Thyroid gland (tissue), 4 donors: ENCODE data around the gene LACTB.

Experiments used
- POLR2A ChIP-seq, 2 donors: fragments of 450-650 bp; IDR thresholded peaks; one replicate each; pipeline ENCODE4 v1.6.1; 2017; ENCODE audit warnings: antibody characterized with exemption in 2 of 2, mild to moderate bottlenecking in 2 of 2, moderate library complexity in 1 of 2
- TF ChIP-seq, protein P1 (sequence below), 6 experiments: fragments of 200-600 bp in 3 of 6; fragments of 450-650 bp in 3 of 6; sonication (generic) in 3 of 6; IDR thresholded peaks; one replicate each; pipeline ENCODE4 v1.5.1; 2016 to 2019; ENCODE audit warnings: antibody characterized with exemption in 6 of 6, mild to moderate bottlenecking in 2 of 6, inconsistent platforms in 1 of 6, moderate library complexity in 1 of 6

GRCh38 chr15:63107895-63108546 lies 13.6 kb upstream of the LACTB start:
- TF ChIP-seq, protein P1, sequence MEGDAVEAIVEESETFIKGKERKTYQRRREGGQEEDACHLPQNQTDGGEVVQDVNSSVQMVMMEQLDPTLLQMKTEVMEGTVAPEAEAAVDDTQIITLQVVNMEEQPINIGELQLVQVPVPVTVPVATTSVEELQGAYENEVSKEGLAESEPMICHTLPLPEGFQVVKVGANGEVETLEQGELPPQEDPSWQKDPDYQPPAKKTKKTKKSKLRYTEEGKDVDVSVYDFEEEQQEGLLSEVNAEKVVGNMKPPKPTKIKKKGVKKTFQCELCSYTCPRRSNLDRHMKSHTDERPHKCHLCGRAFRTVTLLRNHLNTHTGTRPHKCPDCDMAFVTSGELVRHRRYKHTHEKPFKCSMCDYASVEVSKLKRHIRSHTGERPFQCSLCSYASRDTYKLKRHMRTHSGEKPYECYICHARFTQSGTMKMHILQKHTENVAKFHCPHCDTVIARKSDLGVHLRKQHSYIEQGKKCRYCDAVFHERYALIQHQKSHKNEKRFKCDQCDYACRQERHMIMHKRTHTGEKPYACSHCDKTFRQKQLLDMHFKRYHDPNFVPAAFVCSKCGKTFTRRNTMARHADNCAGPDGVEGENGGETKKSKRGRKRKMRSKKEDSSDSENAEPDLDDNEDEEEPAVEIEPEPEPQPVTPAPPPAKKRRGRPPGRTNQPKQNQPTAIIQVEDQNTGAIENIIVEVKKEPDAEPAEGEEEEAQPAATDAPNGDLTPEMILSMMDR (IDR thresholded peaks at IDR 0.05), result no peak
- TF ChIP-seq POLR2A (IDR thresholded peaks at IDR 0.05), result no peak
